Activated gamma-delta T cell treated with anti-CD3 and anti-CD28 coated beads, Interleukin-2, amount 50 U/mL, for 16 hours (primary cell): Measurements from ENCODE around the gene CCL22.
"Not testable (repeated sequence)": the region's sequence is repeated elsewhere in the genome, so short reads cannot be mapped to it uniquely, and the experiment has no call there.

Experiments
- DNase-seq: peaks from one replicate; pipeline ENCODE4 v3.0.0-alpha.2; 2020; ENCODE audit warnings: low read depth

Gene CCL22

GRCh38 chr16:57347858-57348257 is 10.7 kb upstream of the CCL22 start:
- DNase-seq, result no peak

GRCh38 chr16:57348327-57348726 is 10.3 kb upstream of the CCL22 start:
- no peak for DNase-seq

DNA sequence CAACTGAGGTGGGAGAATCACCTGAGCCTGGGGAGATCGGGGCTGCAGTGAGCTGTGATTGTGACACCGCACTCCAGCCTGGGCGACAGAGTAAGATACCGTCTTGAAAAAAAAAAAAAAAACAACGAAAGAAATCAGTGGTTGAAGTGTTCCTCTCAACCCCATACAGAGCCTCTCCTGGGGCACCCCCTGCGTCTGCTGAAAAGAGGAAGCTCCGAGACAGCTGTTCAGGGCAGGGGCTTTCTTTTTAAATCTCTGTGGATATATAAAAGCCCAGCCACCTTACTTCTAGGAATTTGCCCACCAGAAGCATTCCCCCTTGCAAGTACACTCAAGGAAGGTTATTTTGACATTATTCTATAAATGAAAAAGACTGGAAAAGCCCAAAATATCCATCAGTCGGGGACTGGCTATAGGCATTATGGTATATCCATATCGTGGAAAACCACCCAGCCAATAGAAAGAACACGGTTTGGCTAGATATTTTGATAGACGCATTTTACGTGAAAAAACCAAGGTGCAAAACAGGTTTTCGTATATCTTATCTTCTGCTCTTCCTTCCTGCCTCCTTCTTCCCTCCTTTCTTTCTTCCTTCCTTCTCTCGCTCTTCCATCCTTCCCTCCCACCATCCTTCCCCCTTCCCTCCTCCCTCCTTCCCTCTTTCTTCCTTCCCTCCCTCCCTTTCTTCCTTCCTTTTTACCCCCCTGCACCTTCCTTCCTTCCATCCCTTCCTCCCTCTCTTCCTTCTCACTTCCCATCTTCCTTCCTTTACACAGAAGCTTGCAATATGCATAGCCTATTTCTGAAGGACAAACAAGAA is 9.2 kb upstream of the CCL22 start:
- DNase-seq, result no peak

- DNase-seq, result no peak
These were observed 5.9 kb upstream of the CCL22 start for GRCh38 chr16:57352636-57353047.

DNA sequence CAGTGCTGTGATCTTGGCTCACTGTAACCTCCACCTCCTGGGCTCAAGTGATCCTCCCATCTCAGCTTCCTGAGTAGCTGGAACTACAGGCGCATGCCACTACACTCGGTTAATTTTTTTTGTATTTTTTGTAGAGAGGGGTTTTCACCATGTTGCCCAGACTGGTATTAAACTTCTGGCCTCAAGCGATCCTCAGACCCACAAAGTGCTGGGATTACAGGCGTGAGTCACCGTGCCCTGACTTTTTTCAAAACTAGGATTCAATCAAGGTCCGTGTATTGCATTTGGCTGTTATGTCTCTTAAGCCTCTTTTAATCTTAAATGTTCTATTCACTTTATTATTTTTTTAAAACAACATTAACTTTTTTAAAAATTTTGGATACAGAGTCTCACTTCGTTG is 4.3 kb upstream of the CCL22 start:
- no peak for DNase-seq

DNA sequence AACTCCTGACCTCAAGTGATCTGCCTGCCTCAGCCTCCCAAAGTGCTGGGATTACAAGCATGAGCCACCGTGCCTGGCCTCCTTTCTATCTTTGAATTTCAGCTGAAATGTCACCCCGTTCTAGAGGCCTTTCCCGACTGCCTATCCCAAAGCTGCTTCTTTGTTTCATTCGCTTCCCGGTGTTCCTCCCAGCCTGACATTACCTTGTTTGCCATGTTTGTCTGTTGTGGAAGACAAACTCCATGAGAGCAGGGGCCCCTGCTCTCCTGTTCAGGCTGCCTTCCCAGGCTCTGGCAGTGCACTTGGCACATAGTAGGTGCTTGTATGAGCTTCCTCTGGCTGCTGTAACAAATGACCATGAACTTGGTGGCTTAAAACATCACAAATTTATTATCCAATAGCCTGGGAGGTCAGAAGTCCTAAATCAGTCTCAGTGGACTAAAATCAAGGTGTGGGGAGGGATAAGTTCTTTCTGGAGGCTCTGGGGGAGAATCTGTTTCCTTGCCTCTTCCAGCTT is 2.6 kb upstream of the CCL22 start:
- no peak for DNase-seq

DNA sequence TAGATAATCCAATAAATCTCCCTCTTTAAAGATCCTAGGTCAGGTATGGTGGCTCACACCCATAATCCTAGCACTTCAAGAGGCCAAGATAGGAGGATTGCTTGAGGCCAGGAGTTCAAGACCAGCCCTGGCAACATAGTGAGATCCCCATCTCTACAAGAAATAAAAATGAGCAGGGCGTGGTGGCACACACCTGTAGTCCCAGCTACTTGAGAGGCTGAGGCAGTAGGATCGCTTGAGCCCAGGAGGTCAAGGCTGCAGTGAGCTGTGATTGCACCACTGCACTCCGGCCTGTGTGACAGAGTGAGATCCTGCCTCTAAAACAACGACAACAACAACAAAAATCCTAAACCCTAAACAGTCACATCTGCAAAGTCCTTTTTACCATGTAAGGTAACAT is 2.0 kb upstream of the CCL22 start:
- DNase-seq, result no peak

DNA sequence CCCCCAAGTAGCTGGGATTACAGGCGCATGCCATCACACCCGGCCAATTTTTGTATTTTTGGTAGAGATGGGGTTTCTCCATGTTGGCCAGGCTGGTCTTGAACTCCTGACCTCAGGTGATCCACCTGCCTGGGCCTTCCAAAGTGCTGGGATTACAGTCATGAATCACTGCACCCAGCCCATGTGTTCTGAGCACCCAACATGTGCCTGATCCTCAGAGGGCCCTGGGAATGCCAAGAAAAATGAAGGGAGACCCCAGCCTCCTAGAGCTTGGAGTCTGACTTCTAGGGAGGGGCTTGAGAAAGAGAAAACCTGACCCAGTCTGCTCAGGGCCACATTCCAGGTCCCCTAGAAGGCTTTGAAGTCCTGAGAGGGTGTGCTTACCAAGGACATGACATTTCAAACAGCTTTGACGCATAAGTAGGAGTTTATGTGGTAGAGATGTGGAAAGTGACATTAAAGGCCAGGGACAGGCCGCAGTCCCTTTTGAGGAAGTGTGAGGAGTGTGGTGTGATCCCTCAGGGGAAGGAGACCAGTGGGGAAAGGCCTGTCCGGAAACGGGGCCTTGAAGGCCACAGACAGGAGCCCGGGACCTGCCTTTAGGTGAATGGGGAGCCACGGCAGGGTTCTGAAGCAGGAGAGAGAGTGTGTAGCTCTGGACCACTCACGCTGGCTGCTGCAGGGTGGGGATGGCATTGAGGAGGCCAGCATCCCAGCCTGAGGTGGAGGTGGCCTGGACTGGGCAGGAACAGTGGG is 1.1 kb upstream of the CCL22 start:
- DNase-seq, result no peak

DNA sequence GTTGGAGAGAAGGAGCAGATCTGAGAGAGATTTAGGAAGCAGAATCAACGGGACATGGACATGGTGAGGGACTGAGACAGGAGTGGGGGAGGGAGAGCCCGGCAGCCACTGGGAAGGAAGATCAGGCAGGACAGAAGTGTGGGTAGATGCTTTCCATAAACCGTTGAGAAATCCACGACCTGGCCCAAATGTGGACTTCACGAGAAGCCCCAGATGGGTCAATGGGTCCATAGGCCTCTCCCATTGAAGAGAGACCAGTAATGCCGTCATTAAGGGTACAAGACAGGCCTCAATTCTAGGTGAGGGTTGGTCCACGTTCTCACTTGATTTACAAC is 530 bp upstream of the CCL22 start:
- no peak for DNase-seq

GRCh38 chr16:57360321-57360935 is 1.8 kb downstream of the CCL22 start:
- DNase-seq, result no peak

DNA sequence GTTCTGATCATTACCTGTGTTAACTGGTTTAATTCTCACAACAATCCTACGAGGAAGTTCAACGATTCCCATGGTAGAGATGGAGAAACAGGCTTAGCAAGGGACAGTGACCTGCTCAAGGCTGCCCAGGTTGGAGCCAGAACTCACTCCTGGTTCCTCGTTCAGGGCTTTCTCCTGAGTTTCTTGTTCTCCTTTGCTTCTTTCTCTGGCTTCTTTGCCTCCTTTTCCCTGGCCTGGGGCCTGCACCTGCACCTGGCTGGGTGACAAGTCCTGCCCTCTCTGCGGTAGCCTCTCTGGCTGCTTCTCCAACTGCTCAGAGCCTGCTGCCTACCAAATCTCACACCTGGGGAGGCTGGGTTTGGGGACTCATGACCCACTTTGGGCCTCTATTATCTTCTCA is 2.8 kb downstream of the CCL22 start:
- DNase-seq, result no peak

- no peak for DNase-seq
These were observed 5.6 kb downstream of the CCL22 start for GRCh38 chr16:57364143-57364542.

DNA sequence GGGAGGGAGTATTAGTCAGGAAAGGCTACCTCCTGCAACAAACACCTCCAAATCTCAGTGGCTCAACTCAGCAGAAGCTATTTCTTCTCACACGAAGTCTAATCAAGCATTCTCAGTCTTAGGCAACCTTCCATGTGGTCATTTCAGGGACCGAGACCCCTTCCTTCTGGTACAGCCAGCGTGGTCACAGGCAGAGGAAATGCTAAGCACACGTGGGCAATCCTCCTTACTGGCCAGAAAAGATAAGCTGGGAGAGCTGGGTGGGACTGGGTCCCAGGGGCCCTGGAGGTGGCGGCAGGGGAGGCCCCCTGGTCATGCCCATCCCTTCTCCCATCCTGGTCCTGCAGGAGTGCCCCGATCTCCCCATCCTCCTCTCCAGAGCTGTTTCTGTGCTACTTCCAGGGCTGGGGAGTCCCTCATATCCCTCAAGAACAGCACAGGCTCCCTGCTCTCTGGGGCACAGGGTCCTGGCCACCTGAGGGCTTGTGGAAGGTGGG is 8.0 kb downstream of the CCL22 start:
- DNase-seq, result no peak

DNA sequence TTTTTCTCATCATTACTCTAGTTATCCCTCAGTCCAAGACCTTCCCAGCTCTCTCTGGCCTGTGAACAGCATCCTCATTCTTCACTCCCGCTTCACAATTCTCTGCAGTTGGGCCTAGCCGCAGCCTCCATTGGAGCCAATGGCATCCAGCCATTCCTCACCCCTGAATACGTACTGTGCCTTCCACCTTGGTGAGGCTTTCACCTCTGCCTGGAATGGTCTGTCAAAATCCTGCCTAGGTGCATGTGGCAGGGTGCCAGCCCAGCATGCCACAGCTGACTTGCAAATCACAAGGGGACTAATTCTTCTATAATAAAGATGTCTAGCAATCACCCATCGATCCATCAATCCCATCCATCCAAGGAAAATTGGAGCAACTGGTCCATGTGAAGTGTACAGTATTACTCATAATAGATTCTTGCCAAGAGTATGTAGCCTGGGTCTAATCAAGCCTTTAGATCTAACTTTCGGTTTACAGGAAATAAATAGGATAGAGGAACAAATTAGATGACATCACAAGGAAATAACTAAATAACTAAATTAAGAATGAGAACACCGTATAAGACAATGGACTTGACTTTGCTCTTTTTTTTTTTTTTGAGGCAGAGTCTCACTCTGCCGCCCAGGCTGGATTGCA is 8.7 kb downstream of the CCL22 start:
- no peak for DNase-seq

- DNase-seq, result no peak
These were observed 13.2 kb downstream of the CCL22 start for GRCh38 chr16:57371494-57372371.

- no peak for DNase-seq
These were observed 14.0 kb downstream of the CCL22 start, which contains the start of gene CX3CL1 for GRCh38 chr16:57372372-57373116. Gene CX3CL1, plus strand, starts transcription at chr16:57372490. Its CDS starts 79 bp downstream, at chr16:57372569.

DNA sequence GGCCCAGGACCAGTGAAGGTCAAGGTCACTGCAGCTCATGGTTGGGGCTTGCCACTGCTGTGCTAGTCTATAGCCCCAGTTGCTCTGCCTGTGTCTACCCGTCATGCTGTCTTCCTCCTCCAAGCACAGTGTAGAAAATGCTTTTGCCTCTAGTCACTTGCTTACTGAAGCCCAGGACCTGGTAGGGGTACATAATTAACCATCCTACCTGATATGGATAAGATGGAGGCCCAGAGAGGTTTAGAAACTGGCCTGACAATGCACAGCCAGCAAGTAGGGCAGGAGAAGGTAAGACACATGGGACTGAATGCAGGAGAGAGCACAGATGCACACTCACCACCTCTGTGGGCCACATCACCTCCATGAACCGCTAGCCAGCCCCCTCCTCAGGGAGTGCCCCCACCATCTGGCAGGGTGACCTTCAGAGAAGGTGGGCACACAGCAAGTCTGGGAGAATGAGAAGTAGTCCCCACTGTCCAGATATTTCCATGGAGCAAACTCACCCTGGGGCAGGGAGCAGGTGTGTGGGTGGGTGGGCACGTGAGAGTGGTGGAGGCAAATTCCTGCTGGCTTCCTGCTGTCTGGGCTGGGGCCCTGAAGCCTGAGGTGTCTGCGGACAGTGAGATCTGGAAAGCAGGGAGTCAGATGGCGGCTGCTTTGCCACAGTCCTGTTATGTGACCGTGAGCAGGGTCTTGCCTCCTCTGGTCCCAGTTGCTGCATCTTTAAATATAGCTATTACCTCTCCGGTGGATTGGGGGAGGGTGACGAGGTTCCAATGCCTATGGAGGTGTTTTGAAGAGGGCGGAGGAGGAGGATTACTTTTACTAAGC is 14.7 kb downstream of the CCL22 start:
- DNase-seq, result no peak

DNA sequence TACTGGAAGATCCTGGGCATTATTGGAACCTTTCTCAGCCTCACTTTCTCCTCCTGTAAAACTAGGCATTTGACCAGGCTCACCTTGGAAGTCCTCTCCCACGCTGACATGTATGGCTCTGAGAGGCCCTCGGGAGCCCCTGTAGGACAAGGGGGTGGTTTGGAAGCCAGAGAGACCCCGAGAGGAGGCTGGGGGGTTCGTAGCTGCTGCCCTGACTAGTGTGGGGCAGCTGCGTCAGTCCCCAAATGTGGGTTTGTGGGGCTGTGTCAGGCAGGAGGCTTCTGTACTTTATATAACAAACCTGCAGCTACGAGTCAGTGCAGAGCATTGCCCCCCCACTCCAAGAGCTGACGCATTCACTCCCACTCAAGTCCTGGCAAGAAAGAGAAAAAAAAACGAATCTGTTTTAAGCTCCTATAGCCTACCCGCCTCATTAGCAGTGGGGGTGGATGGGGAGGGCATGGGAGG is 15.5 kb downstream of the CCL22 start:
- no peak for DNase-seq

GRCh38 chr16:57374925-57375465 is 16.4 kb downstream of the CCL22 start:
- DNase-seq, result not testable (repeated sequence)
